ENCODE results near the gene GPR153.

Gene GPR153

GRCh38 chr1:6279066-6279465, 18.2 kb upstream of the GPR153 start:
- H3K4me3 ChIP-seq (ENCODE audit: low read length) = no peak overlapping the region
- DNase-seq (ENCODE audit: low read depth) = no peak
- TF ChIP-seq CTCF (conservative IDR thresholded peaks at IDR 0.05; ENCODE audit: low read depth, low read length) = no peak

- no peak for DNase-seq (ENCODE audit: low read depth)
- H3K4me3 ChIP-seq (ENCODE audit: low read length) = no peak overlapping the region
- TF ChIP-seq CTCF (conservative IDR thresholded peaks at IDR 0.05; ENCODE audit: low read depth, low read length) = no peak
These were observed 17.4 kb upstream of the GPR153 start for GRCh38 chr1:6278263-6278662.

- no peak overlapping the region for H3K4me3 ChIP-seq (ENCODE audit: low read length)
- DNase-seq (ENCODE audit: low read depth) = no peak
- no peak for TF ChIP-seq CTCF (conservative IDR thresholded peaks at IDR 0.05; ENCODE audit: low read depth, low read length)
These were observed 16.1 kb upstream of the GPR153 start for GRCh38 chr1:6276811-6277555.

- H3K4me3 ChIP-seq (ENCODE audit: low read length) = no peak overlapping the region
- no peak for TF ChIP-seq CTCF (conservative IDR thresholded peaks at IDR 0.05; ENCODE audit: low read depth, low read length)
- DNase-seq (ENCODE audit: low read depth) = peak; percentile 65
These were observed 15.2 kb upstream of the GPR153 start for GRCh38 chr1:6275826-6276782.

GRCh38 chr1:6274622-6275139, 13.8 kb upstream of the GPR153 start:
- no peak overlapping the region for H3K4me3 ChIP-seq (ENCODE audit: low read length)
- no peak for TF ChIP-seq CTCF (conservative IDR thresholded peaks at IDR 0.05; ENCODE audit: low read depth, low read length)
- no peak for DNase-seq (ENCODE audit: low read depth)

GRCh38 chr1:6274102-6274501, 13.2 kb upstream of the GPR153 start:
- H3K4me3 ChIP-seq (ENCODE audit: low read length) = no peak overlapping the region
- no peak for TF ChIP-seq CTCF (conservative IDR thresholded peaks at IDR 0.05; ENCODE audit: low read depth, low read length)
- DNase-seq (ENCODE audit: low read depth) = no peak

Data from retinal pigment epithelial cell (primary cell).